Activated T-cell treated with anti-CD3 and anti-CD28 coated beads for 48 hours (primary cell): ENCODE measurements around the gene POC5.
"Not testable (repeated sequence)": the region's sequence is repeated elsewhere in the genome, so short reads cannot be mapped to it uniquely, and the experiment has no call there.

ENCODE experiments used
- DNase-seq: peaks from one replicate; pipeline ENCODE4 v3.0.0-alpha.2; 2020; ENCODE audit warnings: low read depth

The POC5 gene

GRCh38 chr5:75706016-75706415, 11.2 kb downstream of the POC5 start:
- DNase-seq: no peak

- no peak for DNase-seq
Measured at GRCh38 chr5:75701856-75702255, 15.4 kb downstream of the POC5 start.

GRCh38 chr5:75695472-75696351, 21.5 kb downstream of the POC5 start:
- DNase-seq: not testable (repeated sequence)

- no peak for DNase-seq
Measured at GRCh38 chr5:75694781-75695180, 22.5 kb downstream of the POC5 start.

GRCh38 chr5:75690669-75691068, 26.6 kb downstream of the POC5 start:
- DNase-seq: no peak

- no peak for DNase-seq
Measured at GRCh38 chr5:75686480-75686879, 30.8 kb downstream of the POC5 start.

GRCh38 chr5:75685141-75685540, 32.1 kb downstream of the POC5 start:
- no peak for DNase-seq

GRCh38 chr5:75681125-75681830, 36.0 kb downstream of the POC5 start:
- no peak for DNase-seq

- no peak for DNase-seq
Measured at GRCh38 chr5:75678155-75678554, 39.1 kb downstream of the POC5 start.

- DNase-seq: no peak
Measured at GRCh38 chr5:75677607-75678006, 39.6 kb downstream of the POC5 start.

- DNase-seq: no peak
Measured at GRCh38 chr5:75675783-75676182, 41.5 kb downstream of the POC5 start.

- DNase-seq: no peak
Measured at GRCh38 chr5:75672616-75673015, 44.6 kb downstream of the POC5 start.

- DNase-seq: no peak
Measured at GRCh38 chr5:75671506-75671905, 45.7 kb downstream of the POC5 start.

- no peak for DNase-seq
Measured at GRCh38 chr5:75670577-75670976, 46.7 kb downstream of the POC5 start.

- peak; percentile 64 for DNase-seq
Measured at GRCh38 chr5:75668977-75669689, 48.1 kb downstream of the POC5 start.

GRCh38 chr5:75668445-75668844, 48.8 kb downstream of the POC5 start:
- no peak for DNase-seq

GRCh38 chr5:75667586-75667985, 49.7 kb downstream of the POC5 start:
- DNase-seq: no peak

GRCh38 chr5:75666801-75667200, 50.4 kb downstream of the POC5 start:
- DNase-seq: no peak

GRCh38 chr5:75664979-75665378, 52.3 kb downstream of the POC5 start:
- DNase-seq: no peak

- DNase-seq: no peak
Measured at GRCh38 chr5:75663579-75664284, 53.5 kb downstream of the POC5 start.

- no peak for DNase-seq
Measured at GRCh38 chr5:75662061-75662460, 55.2 kb downstream of the POC5 start.
